NCI-H2081 (cell line): ENCODE measurements around the gene NELL1.
"Not testable (repeated sequence)": the region's sequence is repeated elsewhere in the genome, so short reads cannot be mapped to it uniquely, and the experiment has no call there.

Source experiments
- DNase-seq, 2 experiments: peaks; one replicate each; lab custom pipeline; 2025; lab: John Stamatoyannopoulos, UW

Gene NELL1

DNA sequence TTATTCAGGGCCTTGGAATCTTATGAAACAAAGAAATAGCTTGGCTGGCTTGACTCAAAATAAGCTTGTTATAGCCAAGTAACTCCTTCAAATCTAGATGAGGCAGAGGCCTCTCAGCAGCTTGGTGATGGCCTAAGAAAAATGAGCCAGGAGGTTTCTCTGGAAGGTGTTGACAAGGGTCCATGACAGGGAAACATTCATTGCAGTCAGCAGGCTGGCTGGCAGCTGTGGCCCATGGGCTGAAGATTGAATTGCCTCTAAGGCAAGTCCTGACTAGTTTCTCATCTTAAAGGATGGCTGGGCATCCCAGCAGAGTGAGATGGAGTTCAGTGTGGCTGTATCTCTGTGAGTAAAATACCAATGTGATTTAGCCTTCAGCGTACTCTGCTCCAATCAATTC, 441.0 kb downstream of the NELL1 start:
- no peak for DNase-seq

DNA sequence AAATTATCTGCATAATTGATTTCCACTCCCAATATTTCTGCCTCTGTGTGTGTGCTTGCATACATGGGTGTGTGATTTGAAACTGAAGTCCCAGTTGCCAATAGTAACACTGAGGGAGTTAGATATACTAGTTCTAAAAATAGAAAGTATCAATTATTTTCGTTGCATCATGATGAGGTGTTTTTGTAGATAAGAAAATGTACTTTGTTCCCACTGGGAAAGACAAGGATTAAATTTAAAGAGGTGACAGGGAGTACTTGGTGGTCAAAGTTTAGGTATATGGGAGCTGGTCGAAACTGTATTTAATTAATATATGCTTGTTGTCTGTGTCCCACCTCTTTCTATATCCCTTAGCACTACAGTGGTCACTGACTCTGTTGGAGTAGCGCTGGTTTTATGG, 444.5 kb downstream of the NELL1 start:
- DNase-seq: no peak

DNA sequence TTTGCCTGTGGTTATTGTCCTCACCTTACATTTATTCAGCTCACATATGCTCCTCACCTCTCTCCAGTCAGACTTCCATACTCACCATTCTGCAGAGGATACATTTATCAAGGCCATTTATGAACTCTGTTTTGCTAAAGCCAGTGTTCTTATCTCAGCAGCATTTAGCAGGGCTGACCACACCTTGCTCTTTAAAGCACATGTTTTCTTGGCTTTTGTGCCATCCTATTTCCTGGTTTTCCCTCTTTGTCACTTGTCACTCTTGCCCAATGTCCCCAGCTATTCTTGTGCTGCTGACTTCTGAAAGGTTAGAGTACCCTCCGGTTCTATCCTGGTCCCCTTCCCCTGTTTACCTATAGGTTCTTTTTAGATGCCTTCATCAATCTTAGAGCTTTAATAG, 446.6 kb downstream of the NELL1 start:
- no peak for DNase-seq

DNA sequence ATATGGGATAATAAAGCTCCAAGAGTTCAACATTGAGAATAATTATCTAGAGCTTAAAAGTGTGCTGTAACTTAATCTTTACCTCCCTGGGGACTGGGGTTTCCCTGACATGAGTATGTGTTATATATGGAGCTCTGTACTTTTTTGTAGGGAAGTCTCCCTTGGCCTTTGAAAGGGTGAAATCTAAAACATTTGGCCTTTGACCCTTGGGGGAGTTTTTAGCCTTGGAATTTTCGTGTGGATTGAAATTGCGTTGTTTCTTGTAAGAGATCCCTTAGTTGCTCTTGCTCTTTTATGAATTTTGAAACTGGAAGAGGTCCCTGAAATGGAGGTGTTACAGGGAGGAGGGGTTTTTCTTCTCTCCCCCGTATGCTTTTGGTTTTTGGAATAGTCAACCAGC, 450.0 kb downstream of the NELL1 start:
- DNase-seq: no peak

DNA sequence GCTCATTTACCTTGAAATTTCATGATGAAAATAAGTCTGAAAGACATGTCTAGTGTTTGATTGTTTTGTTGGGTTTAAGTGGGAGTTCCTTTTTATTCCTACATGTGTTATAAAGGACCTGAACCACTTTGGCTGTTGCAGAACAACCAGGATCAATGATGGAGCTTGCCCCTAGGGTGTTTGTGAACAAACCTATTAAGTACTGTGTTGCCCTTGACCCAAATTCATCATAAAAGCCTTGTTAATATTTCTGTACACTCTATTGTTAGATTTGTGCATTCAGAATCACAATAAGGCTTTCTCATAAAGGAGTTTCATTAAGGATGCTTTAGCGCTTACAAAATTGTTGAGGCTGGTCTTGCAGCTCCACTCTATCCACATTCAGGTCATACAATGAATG, 452.6 kb downstream of the NELL1 start:
- peak; percentile 6 to 49 for DNase-seq

DNA sequence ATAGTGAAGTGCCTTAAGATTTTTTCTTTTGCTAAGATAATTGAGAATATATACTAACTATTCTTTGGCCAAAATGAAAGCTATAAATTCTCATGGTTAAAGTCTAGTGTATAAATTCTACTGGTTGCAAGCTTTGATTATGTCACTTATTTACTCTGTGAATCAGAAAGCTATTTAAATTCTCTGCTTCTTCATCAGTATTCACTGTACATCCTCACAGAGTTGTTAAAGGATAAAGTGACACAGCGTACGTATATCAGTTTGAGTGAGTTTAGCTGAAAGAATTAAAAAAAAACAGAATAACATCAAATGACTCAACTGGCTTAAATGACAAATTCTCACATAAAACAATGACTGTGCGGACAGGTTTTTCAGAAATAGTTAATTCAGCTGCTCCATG, 453.1 kb downstream of the NELL1 start:
- DNase-seq: no peak

DNA sequence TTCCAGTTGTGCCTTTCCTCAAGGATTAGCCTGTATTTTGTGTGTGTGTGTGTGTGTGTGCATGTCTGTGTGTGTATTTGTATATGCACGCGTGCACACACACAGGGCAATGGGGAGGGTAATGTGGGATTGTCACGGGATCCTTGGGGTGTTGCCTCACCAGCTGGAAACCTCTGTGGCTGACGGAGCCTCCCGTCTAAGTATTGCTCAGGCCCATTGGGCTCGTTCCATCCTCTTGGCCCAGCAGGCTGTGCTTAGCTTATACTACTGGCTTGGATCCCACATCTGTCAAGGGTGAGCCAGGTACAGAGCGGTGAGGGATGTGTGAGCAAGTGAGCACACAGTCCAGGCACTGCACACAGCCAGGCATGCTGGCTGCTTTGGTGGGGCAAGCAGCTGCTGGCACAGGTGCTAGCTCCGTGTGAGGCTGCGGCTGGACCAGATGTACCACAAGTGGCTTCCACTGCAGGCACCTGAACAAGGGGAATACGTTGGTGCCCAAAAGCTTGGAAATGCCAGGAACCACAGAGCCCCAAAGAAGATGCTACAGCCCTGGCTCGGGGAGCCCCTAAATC, 462.8 kb downstream of the NELL1 start:
- no peak for DNase-seq

DNA sequence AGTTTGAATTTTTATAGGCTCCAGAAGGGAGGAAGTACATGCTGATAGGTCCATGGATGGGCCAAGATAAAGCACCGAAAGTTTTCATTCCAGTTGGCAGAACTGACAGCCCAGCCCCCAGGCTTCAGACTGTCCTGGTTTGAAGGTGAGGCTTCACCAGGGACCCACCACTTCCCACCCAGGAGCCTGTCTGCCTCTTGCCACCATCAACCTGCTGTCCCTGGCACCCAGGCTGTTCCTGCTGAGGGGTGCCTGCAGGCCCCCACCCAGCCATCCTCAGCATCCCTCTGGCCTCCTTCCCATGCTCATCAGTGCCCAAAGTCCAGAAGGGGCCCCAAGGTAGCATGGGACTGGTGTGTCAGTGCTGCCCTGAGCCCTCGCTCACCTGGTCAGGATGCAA, 463.9 kb downstream of the NELL1 start:
- DNase-seq: no peak

DNA sequence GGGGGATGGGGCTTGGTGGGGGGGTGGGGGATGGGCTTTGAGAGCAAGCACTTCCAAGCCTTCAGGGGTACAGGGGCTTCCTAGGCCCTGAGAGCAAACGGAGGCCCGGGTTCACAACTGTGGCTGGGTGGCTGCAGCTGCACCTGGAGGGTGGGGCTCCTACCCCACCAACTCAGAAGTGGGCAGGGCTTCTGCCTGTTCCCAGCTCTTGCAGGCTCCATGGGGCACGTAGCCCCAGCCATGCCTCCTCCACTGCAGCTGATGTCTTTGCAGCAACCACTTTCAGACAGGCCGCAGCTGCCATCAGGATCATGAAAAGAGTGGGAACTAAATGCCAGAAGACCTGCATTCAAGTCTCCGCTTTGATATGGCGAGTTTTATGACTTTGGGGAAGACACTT, 464.3 kb downstream of the NELL1 start:
- no peak for DNase-seq

DNA sequence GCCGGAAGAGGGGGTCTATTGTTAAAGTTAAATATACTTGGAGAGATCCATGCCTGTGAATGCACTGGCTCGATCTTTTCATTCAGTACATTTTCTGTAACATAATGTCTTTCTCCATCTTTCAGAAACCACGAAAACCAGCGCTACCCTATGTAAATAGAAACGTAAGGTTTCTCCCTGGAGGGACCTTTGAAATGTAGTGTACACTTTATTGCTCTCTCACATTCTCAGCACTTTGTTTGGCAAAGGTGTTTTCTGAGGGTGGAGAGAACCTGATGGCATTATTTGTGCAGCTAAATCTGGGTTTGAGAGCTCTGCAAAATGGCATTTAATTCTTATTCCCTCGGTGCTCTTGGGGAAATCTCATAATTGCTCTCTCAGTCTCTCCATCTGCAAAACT, 468.4 kb downstream of the NELL1 start:
- DNase-seq: no peak

DNA sequence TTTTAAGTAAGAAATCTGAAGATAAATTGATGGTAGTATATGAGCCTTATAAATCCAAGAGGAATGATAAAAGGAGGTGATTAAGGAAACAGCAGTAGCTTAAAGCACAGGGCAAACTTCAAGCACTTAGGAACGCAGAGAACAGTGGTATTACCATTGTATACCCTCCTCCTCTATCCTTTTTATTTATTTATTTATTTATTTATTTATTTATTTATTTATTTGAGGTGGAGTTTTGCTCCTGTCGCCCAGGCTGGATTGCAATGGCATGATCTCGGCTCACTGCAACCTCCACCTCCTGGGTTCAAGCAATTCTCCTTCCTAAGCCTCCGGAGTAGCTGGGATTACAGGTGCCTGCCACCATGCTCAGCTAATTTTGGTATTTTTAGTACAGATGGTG, 472.2 kb downstream of the NELL1 start:
- DNase-seq: not testable (repeated sequence)

DNA sequence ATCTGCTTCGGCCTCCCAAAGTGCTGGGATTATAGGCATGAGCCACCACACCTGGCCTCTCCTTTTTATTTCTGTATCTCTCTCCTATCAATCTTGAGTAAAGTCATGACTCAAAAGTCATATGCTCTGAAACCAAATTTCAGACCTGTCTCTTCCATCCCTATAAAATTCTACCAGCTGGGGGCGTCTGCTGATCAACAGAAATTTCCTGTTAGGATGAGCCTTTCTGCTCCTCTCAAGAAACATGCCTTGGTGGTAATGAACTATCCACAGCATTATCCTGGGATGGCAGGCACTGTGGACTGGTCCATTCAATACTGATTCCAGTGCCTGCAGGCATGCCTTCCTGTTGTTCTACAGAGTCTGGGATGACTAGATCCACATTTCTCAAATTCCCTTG, 472.6 kb downstream of the NELL1 start:
- DNase-seq: peak; percentile 3 to 38

DNA sequence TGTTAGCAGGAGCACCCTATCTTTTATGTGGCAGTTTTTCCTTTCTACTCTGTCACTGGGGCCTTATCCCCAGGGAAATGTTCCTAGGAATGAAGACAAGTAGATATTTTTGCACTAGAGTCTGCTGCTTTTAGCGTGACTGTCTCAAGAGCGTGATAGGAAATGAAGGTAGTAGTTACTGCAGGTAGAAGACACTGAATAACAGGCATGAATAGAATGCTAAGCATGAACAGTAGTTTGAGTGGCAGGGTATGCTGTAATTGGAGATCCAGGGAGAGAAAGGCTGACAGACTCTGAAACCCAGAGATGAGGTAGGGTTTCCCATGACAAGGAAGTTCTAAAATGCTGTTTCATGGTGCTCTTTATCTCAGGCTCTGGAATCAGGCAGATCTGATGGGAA, 475.1 kb downstream of the NELL1 start:
- DNase-seq: no peak

DNA sequence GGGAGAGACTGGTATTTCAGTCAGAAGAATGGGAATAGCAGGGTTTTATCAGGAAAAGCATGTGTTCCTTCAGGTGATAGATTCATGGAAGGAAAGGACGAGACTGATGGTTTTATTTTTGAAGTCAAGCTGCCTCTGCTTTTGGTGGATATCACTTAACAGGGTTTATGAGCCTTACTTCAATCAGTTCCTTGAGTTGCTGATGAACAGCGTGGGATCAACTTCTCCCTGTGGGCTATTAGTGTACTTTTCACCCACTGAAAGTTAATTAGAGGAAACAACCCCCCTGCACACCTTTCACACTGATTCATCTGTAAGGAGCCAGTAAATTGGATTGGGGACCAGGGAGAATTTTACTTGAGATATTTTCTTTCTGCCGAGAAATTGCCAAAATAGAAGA, 479.0 kb downstream of the NELL1 start:
- DNase-seq: no peak

DNA sequence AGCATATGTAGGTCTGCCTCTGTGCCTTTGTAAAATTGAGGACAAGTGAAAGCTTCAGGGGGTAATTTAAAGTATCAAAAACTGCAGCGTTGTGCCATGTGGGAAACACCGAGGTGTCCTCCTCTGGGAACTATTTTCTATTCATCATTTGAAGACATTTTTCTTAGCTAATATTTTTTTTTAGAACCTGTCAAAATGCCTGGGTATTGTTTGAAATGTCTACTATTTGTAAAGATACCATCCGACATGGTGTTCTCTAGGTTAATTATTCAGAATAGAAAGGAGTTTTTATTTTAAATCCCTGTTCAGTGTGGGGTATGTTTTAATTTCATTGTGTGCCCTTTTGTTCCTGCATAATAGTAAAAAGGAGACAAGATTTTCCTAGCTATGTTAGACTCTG, 490.8 kb downstream of the NELL1 start:
- DNase-seq: no peak

DNA sequence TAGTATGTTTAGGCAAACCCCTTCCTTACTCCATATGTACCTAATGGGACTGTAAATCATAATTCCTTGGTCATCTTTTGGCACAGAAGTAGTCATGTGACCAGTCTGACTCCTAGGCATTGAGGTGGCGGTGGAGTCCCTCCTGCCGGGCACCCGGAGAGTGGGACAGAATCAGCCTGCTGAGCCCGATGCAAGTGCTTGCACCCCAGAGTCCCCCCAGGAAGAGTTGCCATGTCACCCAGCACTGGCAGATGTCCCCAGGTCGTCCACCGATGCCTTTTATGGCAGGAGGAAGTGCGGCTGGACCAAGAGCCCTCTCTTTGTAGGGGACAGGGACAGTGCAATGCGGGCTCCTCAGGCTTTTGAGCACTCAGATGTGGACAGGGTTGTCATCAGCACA, 500.3 kb downstream of the NELL1 start:
- DNase-seq: no peak

DNA sequence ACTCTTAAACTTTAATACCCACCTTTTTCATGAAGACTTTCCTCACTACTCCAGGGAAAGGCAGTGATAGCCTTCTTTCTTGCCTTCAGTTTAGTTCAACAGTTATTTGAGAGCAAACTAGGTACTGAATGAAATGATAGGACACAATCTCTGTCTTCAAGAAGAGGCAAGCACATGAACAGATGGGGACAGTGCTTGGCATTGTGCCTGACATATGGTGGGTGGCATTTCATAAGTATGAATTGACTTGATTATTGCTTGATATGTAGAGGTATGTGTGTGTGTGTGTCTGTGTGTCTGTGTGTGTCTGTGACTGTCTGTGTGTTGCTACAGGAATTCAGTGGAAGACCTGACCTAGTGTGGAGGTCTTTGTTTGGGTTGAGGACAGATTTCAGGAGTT, 504.1 kb downstream of the NELL1 start:
- no peak for DNase-seq

DNA sequence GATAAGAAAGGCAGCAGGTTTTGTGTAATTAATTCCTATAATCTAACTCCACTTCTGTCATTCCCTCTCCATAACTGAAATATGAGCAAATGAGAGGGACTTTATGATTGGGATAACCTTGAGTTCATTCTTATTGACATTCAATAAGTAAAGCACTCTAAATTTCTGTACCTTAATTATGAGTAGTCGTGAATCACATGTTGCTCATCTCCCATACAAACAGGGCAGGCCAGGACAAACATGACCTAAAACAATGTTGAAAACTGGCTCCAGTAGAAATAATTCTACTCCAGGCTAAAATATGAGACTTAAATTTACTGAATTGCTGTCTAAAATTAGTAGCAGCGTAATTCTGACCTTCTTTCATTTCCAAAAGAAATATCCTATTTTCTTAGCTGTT, 505.4 kb downstream of the NELL1 start:
- no peak for DNase-seq

DNA sequence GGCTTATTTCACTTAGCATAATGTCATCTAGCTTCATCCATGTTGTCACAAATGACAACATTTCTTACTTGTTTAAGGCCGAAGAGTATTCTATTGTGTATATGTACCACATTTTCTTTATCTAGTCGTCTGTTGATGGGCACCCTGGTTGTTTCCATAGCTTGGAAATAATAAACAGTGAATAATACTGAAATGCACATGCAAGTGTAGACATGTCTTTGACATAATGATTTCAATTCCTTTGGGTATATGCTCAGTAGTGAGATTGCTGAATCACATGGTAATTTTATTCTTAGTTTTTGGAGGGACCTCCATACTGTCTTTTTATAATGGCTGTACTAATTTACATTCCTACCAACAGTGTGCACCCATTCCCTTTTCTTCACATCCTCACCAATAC, 508.0 kb downstream of the NELL1 start:
- no peak for DNase-seq

DNA sequence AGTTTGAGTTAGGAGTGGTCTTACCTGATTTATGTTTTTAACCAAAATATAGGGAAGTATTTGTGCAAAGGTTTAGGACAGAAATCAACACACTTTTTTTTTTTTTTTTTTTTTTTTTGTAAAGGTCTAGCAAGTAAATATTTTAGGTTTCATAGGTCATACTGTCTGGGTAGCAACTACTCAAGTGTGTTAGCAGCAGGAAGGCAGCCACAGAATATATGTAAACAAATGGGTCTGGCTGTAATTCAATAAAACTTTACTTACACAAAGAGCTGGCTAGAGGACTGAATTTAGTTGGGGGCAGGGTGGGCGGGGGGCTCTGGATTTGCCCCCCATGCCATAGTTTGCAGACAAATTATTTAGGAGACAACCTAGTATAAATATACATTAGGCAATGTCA, 510.4 kb downstream of the NELL1 start:
- peak in 1 of 2 experiments; percentile 58 for DNase-seq

DNA sequence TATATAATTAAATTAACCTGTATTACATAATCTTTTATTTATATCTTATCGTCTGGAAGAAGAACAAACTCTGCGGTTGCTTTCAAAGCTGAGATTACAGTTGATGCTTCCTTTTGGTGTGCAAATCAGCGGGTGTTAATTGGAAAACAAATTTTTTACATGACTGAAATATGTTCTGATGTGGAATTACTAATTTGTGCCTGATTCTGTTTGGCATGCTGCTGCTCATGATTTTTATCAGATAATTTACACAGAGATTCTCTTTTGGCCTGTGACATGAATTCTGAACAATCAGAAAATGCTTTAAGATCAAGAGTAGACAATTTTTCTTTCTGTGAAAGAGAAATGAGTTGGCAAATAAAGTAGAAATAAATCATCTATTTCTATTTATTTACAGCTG, 510.8 kb downstream of the NELL1 start:
- DNase-seq: peak in 1 of 2 experiments; percentile 58

DNA sequence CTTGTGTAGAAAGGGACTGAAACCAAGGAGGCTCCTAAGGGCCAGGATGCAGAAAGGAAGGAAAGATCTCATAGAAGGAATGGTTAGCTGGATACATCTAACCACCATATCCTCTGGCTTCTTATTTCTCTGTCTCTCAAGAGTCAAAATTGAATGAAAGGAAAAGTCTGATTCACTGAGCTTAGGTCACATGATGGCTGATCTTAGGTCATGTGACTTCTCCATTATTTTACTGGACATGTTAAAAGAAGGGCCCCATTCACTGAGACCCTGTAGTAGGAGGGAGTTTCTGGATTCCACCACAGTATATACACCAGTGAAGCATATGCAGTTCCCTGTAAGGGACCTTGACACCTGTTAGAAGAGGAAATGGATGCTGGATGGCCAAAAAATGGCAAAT, 516.6 kb downstream of the NELL1 start:
- DNase-seq: no peak

DNA sequence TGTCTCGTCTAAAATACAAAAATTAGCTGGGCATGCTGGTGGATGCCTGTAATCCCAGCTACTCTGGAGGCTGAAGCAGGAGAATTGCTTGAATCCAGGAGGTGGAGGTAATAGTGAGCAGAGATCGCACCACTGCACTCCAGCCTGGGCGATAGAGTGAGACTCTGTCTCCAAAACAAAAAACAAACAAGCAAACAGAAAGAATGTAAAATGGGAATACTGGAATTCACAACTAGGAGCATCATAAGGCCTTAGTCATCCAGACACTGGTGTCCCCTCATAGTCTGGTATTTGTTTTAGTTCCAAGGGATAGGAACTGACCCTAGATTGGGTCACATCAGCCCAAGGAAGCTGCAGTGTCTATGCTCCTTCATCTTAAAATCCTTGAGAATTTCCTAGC, 520.8 kb downstream of the NELL1 start:
- DNase-seq: no peak

DNA sequence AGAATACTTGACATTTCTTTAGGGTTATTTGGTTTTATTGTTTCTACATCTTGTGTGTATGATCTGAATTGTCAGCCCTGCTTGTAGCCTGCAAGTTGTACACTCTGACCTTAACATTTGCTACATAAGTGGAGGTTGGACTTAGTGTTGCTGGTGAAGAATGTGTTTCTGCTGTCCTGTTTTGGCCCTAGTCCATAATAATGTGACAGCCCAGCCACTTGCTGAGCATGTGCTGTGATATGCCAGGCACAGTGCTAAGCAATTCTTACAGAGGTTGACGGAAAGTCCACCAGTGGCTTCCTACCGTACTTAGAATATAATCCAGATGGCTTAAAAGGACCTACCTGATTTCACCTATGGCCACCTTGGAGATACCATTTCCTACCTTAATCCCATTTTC, 526.6 kb downstream of the NELL1 start:
- DNase-seq: no peak

DNA sequence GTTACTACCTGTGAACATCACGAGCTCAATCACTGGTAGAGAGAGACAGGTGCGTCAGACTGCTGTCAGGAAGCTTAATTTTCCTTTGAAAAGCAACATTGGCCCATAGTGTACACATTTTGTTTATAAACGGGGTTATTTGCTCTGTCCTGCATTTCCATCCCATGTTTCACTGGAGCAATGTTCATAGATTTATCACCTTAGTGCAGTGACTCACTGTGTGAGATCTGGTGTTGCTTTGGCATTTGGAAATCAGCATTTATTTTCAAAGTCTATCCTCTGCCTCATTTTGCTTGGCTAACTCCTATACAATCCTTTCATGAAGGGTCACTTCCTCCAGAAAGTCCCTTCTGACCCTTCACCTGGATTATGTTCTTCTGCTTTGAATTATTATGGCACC, 529.1 kb downstream of the NELL1 start:
- no peak for DNase-seq
